Aorta (tissue), 5 donors: ENCODE results near the gene SCG5. TPM values are rescaled to one million over a fixed set of nuclear protein-coding genes. Genes with fewer than 3 reads are reported as not detected.

Experiments
- ATAC-seq: fragments of 200-7000 bp; cut with Tn5 transposase; one replicate; pipeline ENCODE4 v1.9.1; 2022; ENCODE audit warnings: moderate library complexity; ENCODE audit not compliant: low FRiP score
- DNase-seq, 2 donors: peaks; one replicate each; pipeline ENCODE4 v3.0.0-alpha.2; 2020
- H3K27ac ChIP-seq, 2 donors: one replicate each; pipeline ENCODE4 v1.5.1; 2013; ENCODE audit warnings: low read length in 2 of 2, mild to moderate bottlenecking in 2 of 2, moderate library complexity in 2 of 2, control low read depth in 1 of 2, inconsistent platforms in 1 of 2, low read depth in 1 of 2
- H3K27me3 ChIP-seq, 2 donors: one replicate each; pipeline ENCODE4 v1.6.1; 2013; ENCODE audit warnings: control low read depth in 1 of 2, low read length in 1 of 2, mild to moderate bottlenecking in 1 of 2, moderate library complexity in 1 of 2; ENCODE audit not compliant: insufficient read depth in 2 of 2, control insufficient read depth in 1 of 2
- H3K36me3 ChIP-seq, 2 donors: one replicate each; pipeline ENCODE4 v1.6.1; 2013; ENCODE audit warnings: control low read depth in 1 of 2, low read length in 1 of 2, mild to moderate bottlenecking in 1 of 2; ENCODE audit not compliant: insufficient read depth in 2 of 2, control insufficient read depth in 1 of 2
- H3K4me1 ChIP-seq, 2 donors: one replicate each; pipeline ENCODE4 v1.6.1; 2013; ENCODE audit warnings: low read length in 2 of 2, control low read depth in 1 of 2, mild to moderate bottlenecking in 1 of 2, moderate library complexity in 1 of 2; ENCODE audit not compliant: insufficient read depth in 2 of 2, control insufficient read depth in 1 of 2
- H3K4me3 ChIP-seq, 2 donors: one replicate each; pipeline ENCODE4 v1.5.1; 2013; ENCODE audit warnings: low read length in 2 of 2, control low read depth in 1 of 2, mild to moderate bottlenecking in 1 of 2
- H3K9me3 ChIP-seq: one replicate; pipeline ENCODE4 v1.6.1; 2013; ENCODE audit warnings: mild to moderate bottlenecking, low read length; ENCODE audit not compliant: control insufficient read depth
- WGBS, 2 donors: extraction: QIAGEN DNeasy Blood & Tissue Kit; methylation state at CpG; one replicate each; pipeline ENCODE4 v1.1.7; 2013; 5-methylcytosine and 5-hydroxymethylcytosine counted together
- intact Hi-C, 2 donors: fragments of 100-400 bp; cut with DNase I; formaldehyde crosslinking; loops; one replicate each; pipeline versions ENCODE4 v1.14.2 to v1.15.0; 2022
- polyA plus RNA-seq, 2 donors: library from polyadenylated mRNA; stranded (reverse); fragments of 200-250 nt; gene quantifications; one replicate each; pipeline ENCODE4 v1.2.3, GENCODE V29; 2013
- total RNA-seq, 2 donors: library from RNA; stranded (reverse); fragmentation: NEBNext Ultra II Directional; extraction: Animal tissue kit (Norgen Biotek cat#: 25700); gene quantifications; one replicate each; pipeline ENCODE4 v1.2.1, GENCODE V29; 2021
- donor health status: healthy with polysubstance abuse.
- donor health status: Bipolar disorder and iron deficiency.
- donor health status: DM: no; HTN: no; CAD: no.
- donor health status: DM: no; HTN: no; CAD: no.
- donor health status: DM: yes; HTN: yes; CAD: no.

Gene SCG5
- total and polyA plus RNA-seq, 4 donors = 2.1 to 5.6 (median 3.2) TPM

DNA sequence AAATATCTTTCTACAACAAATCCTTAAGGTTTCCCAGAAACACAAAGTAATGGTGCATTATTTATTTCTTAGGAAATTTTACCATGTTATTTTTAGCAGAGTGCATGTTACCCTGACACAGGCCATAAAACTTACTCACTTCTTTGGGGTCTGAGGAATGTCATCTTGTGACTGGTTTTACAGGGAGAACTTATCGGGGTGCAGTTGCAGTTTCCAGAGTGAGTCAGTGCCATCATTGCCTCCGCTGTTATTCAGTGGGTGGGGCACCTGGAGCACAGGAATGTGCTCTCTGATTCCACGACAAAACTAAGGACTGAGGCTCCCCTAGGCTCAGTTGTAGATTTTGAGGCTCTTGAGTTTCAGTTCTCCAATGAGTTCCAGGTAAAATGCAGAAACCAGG lies 65.2 kb downstream of the SCG5 start:
- no peak for ATAC-seq
- Histone ChIP-seq H3K27ac (no peak overlapping the region), H3K9me3 (no peaks in the 10 kb centered on the region), H3K27me3 (no peaks in the 10 kb centered on the region), H3K4me3 (no peak overlapping the region), H3K4me1 (no peaks in the 10 kb centered on the region), H3K36me3 (no peaks in the 10 kb centered on the region)
- intact Hi-C loops = no loop called here
- 22 to 40% methylated on average over 3 of the region's 3 CpGs for WGBS, 2 donors
- no peak for DNase-seq

DNA sequence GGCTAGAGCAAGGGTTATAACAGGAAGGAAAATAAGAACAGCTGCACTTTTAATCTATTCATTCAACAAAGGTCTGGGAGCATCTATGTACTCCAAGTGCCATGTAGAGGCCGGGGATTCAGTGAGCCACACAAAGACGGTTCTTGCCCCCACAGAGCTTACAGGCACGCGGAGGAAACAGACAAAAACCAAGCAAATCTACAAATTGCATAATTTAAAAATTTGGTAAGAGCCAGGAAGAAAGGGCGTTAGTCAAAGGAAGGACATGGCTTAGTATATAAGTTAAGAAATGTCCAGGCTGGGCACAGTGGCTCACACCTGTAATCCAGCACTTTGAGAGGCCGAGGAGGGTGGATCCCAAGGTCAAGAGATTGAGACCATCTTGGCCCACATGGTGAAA lies 65.9 kb downstream of the SCG5 start:
- Histone ChIP-seq H3K27me3 (no peaks in the 10 kb centered on the region), H3K36me3 (no peaks in the 10 kb centered on the region), H3K4me3 (no peak overlapping the region), H3K27ac (no peak overlapping the region), H3K9me3 (no peaks in the 10 kb centered on the region), H3K4me1 (no peaks in the 10 kb centered on the region)
- WGBS, 2 donors = 71 to 72% methylated on average over 6 of the region's 6 CpGs
- DNase-seq (no peak), ATAC-seq (no peak)
- intact Hi-C loops = no loop called here

DNA sequence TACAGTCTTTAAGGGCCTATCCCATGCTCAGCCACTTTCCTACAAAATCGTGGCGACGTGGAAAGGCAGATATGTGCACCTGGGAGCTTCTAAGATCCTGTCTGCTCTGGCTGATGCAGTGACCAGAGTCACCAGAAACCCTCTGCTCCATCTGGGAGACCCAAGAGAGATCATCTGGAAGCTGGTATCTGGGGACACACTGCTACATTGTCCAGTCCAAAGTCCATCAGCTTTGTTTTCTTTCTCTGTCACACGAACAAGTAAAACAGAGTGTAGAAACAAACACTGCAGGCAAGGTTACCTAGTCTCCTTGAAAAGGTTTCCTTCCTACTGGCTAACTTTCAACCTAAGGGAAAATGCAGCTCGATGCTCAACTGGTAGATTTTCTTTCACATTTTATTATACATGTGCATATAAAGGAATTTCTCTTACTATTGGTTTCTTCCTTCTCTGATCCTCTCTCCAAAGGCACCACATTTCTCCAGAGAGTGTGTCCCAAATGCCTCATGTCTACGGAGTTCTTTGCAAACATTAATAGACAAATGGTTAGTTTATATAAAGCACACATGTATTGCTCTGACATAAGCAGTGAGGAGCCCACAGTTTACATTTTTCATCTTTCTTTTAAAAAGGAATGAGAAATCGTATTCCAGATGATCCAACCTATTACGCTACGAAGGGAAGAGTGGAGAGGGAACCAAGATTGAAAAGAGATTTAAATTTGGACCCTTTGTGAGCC lies 68.0 kb downstream of the SCG5 start:
- H3K27ac ChIP-seq = no peak overlapping the region
- no peaks in the 10 kb centered on the region for H3K27me3 ChIP-seq
- no peak overlapping the region for H3K4me3 ChIP-seq
- WGBS, 2 donors = 69 to 75% methylated on average over 9 of the region's 9 CpGs
- intact Hi-C loops = no loop called here
- no peaks in the 10 kb centered on the region for H3K4me1 ChIP-seq
- no peak for DNase-seq
- H3K9me3 ChIP-seq = no peaks in the 10 kb centered on the region
- H3K36me3 ChIP-seq = no peaks in the 10 kb centered on the region
- no peak for ATAC-seq

DNA sequence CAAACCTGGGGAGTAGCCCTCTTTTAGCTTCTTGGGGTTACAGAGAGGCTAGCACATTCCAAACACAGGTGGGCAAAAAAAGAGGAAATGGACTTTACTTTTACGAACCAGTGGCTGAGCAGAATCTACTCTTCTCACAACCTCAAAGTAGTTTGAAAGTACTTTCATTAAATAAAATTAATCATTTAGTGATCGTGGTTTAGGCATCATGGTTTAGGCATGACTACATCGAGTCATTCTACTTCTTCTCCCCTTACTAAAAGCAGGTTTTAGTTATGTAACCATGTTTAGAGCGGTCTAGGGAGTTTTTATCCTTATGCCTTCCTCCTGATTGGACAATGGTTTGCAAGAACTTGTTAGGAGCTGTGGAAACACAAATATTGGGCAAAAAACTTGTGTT lies 73.8 kb downstream of the SCG5 start:
- Histone ChIP-seq H3K9me3 (no peaks in the 10 kb centered on the region), H3K27ac (no peak overlapping the region), H3K36me3 (no peaks in the 10 kb centered on the region), H3K4me3 (no peak overlapping the region), H3K4me1 (no peaks in the 10 kb centered on the region), H3K27me3 (peaks cover 0 to 2% of the 10 kb centered on the region in 2 donors)
- WGBS, 2 donors = 75 to 83% methylated on average over 4 of the region's 4 CpGs
- ATAC-seq = no peak
- DNase-seq = no peak
- intact Hi-C loops = no loop called here

DNA sequence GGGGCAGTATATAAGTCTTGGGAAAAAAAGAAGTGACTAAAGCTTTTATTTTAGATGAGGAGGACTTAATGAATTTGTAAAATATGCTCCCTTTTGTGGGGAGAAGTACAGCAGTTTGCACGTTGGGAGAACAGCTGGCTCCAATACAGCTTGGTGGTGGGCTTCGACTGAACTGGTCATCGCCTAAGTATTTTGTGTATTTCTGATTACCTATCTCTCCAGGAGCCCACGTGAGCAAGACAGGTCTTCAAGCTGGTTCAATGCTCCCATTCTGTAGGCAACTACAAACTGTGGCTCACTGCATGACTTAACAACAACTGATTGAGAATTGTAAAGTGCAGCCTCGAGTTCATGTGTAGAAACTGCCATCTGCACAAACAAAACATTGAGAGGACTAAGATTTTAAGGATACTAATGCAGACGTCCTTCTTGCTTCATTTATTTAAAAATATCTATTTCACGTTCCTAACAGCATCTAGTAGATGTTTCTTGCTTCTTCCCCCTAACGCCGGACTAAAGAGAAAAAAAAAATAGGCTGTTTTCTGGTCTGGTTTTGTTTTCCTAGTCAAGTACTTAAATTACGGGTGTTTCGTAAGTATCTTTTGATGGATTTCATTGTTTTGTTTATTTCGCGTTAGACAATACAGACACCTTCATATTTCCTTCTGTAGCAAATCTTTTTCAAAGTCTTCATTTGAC lies 74.9 kb downstream of the SCG5 start:
- no peak for DNase-seq
- no peak overlapping the region for H3K4me3 ChIP-seq
- no peak overlapping the region for H3K27ac ChIP-seq
- 36 to 40% methylated on average over 13 of the region's 13 CpGs for WGBS, 2 donors
- no peaks in the 10 kb centered on the region for H3K9me3 ChIP-seq
- no peaks in the 10 kb centered on the region for H3K4me1 ChIP-seq
- no peaks in the 10 kb centered on the region for H3K36me3 ChIP-seq
- ATAC-seq = no peak
- H3K27me3 ChIP-seq = peaks cover 0 to 2% of the 10 kb centered on the region in 2 donors
- intact Hi-C loops = no loop called here

DNA sequence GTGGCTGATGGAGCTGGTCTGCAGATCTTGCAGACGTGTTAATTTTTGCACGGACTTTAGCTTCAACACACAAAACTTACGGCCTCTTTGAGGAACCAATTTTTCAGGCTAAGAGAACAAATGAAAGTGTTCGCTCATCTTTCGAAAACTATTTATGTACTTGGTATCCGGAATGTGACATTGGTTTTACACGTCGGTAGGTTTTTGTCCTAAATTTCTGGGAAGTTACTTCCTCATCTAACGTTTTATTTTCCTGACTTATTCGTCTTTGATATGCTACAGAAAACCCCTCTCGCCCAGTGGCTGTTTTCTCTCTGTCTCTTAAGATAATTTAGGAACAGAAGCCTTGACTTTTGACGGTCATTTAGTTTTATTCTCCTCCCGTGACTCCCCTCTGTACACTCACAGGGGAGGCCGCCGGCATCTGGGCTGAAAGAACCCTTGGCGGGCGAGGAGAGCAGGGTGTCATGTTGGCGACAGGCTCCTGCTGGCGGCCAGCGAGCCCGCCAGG lies 75.5 kb downstream of the SCG5 start:
- no peak for ATAC-seq
- intact Hi-C loops = no loop called here

DNA sequence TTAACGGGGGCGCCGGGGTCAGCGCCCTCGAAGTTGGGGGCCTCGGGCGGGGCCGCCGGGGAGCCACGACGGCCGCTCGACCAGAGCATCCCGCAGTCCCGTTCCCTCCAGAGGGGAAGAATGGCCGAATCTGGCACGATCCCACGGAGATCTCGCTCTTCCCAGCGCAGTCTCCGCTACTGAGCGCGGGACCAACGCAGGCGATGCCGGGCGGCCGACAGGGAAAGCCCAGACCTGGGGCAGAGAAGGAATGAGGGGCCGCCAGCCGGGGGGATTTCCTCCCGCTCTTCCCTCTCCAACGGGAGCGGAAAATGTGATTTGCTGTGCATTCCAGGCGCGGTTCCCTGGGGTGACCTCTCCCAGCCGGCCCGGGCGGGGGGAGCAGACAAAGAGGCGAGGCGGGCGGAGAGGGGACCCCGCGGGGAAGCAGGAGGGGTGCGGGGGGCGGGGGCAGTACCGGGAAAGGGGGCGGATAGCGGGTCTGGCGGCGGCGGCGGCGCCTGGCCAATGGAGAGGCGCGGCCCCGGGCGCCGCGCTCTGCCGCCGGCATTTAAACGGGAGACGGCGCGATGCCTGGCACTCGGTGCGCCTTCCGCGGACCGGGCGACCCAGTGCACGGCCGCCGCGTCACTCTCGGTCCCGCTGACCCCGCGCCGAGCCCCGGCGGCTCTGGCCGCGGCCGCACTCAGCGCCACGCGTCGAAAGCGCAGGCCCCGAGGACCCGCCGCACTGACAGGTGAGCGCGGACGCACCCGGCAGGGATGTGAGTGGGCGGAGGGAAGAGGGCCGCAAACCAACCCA lies 76.1 kb downstream of the SCG5 start, which contains the start of gene GREM1:
TSS of gene GREM1 (plus strand) at position 579 of the 801 bp plus-strand sequence. CDS start 12,687 bp downstream, outside the sequence.
- intact Hi-C loops = no loop called here
- DNase-seq = peak in 1 of 2 donors; percentile 70
- Histone ChIP-seq H3K27me3 (peaks cover 0 to 2% of the 10 kb centered on the region in 2 donors), H3K27ac (no peak within 1 kb of the TSS), H3K4me3 (peak within 1 kb of the TSS; percentile 35 to 56), H3K36me3 (no peaks in the 10 kb centered on the region), H3K4me1 (no peaks in the 10 kb centered on the region), H3K9me3 (no peaks in the 10 kb centered on the region)
- peak; percentile 33 for ATAC-seq
- WGBS, 2 donors = 1 to 2% methylated on average over 80 to 99 of the region's 99 CpGs

More for the DNA sequence above, 75.5 kb downstream of the SCG5 start:
- Histone ChIP-seq H3K36me3 (no peaks in the 10 kb centered on the region), H3K27ac (no peak overlapping the region), H3K9me3 (no peaks in the 10 kb centered on the region), H3K27me3 (peaks cover 0 to 2% of the 10 kb centered on the region in 2 donors), H3K4me3 (peak overlapping the region in 1 of 2 donors; percentile 35), H3K4me1 (no peaks in the 10 kb centered on the region)
- no peak for DNase-seq
- WGBS, 2 donors = 11 to 14% methylated on average over 21 of the region's 21 CpGs

DNA sequence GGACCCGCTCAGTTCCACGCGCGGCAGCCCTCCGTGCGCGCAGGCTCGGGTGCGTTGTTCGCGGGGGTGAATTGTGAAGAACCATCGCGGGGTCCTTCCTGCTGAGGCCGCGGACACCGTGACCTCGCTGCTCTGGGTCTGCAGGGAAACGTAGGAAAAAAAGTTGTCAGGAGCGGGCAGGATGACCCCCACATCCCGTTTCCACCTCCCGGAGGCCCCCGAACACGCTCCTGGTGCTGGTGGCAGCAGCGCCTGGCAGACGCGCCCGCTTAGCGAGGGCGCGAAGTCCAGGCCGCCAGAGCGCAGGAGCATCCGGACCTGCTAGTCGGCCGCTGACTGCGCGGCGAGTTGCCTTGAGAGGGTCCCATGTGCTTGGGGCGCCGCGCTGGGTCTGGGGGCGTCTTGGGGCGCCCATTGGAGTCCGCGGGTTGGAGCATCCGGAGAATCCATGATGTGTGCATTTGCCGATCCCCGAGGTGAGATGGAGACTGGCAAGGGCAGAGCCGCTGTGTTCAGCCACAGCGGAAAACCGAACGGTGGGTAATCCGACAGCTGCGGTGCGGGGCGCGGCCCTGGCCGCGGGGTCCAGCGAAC lies 76.8 kb downstream of the SCG5 start:
- WGBS, 2 donors = 1 to 2% methylated on average over 60 of the region's 60 CpGs

More for the DNA sequence above, 76.8 kb downstream of the SCG5 start:
- Histone ChIP-seq H3K27ac (no peak overlapping the region), H3K27me3 (peaks cover 0 to 2% of the 10 kb centered on the region in 2 donors), H3K4me1 (no peaks in the 10 kb centered on the region), H3K4me3 (peak overlapping the region; percentile 22 to 35), H3K36me3 (no peaks in the 10 kb centered on the region), H3K9me3 (no peaks in the 10 kb centered on the region)
- intact Hi-C loops = no loop called here
- DNase-seq (peak in 1 of 2 donors; percentile 72), ATAC-seq (peak; percentile 20)
